Vagina (tissue), 2 donors: Measurements from ENCODE around the gene DLX1.

Experiments
- POLR2A ChIP-seq, 2 donors: fragments of 450-650 bp; IDR thresholded peaks; one replicate each; pipeline ENCODE4 v1.6.1; 2017; ENCODE audit warnings: antibody characterized with exemption in 2 of 2, mild to moderate bottlenecking in 2 of 2, moderate library complexity in 2 of 2
- TF ChIP-seq, protein P1 (sequence below), 3 experiments: fragments of 450-650 bp in 2 of 3; fragments of 200-600 bp in 1 of 3; sonication (generic) in 1 of 3; IDR thresholded peaks; one replicate each; pipeline ENCODE4 v1.5.1; 2017 to 2019; ENCODE audit warnings: antibody characterized with exemption in 3 of 3, mild to moderate bottlenecking in 2 of 3, moderate library complexity in 2 of 3

DNA sequence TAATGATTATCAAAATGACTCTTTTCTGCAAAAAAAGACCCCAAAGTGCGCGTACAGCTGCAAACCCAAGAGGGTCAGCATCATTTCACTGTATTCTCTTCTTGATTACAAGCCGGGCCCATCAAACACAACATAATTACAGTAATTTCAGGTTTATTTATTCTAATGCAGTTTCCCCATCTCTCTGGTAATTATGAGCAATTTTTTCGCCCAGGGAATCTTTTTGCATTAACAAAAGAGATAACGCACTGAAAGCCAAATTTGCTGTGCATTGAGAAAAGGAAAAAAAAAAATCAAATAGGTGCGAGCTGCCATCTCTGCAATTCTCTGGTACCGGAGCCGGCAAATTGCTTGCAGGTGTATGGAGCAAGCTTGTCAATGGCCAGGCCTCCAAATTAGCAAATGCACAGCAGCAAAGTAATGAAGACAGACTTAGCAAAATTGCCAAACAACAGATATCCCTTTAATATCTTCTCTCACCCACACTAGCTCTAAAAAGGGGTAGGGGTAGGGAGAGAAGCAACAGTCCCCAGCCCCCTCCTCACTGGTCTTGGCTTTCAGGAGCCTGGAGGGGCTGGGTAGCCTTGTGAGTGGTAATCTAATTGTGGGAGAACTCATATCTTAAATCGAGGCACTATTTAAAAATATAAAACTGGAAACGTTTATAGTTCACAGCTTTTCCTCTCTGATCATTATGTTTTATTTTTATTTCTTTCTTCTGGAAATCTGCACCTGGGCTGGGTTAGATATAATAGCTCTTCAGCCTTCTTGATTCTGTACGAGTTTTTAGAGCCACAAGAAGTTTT is 6.7 kb downstream of the DLX1 start:
- TF ChIP-seq POLR2A (IDR thresholded peaks at IDR 0.05): no peak
- TF ChIP-seq, protein P1, sequence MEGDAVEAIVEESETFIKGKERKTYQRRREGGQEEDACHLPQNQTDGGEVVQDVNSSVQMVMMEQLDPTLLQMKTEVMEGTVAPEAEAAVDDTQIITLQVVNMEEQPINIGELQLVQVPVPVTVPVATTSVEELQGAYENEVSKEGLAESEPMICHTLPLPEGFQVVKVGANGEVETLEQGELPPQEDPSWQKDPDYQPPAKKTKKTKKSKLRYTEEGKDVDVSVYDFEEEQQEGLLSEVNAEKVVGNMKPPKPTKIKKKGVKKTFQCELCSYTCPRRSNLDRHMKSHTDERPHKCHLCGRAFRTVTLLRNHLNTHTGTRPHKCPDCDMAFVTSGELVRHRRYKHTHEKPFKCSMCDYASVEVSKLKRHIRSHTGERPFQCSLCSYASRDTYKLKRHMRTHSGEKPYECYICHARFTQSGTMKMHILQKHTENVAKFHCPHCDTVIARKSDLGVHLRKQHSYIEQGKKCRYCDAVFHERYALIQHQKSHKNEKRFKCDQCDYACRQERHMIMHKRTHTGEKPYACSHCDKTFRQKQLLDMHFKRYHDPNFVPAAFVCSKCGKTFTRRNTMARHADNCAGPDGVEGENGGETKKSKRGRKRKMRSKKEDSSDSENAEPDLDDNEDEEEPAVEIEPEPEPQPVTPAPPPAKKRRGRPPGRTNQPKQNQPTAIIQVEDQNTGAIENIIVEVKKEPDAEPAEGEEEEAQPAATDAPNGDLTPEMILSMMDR (IDR thresholded peaks at IDR 0.05): no peak
